Activated T-helper 1 cell treated with anti-CD3 and anti-CD28 coated beads, Interleukin-12 subunit alpha, Interleukin-12 subunit beta, Interleukin-2, Interleukin-4 antibody, amounts not matched to agents 30 ng/mL and 10 ng/mL and 1 ng/mL, durations not matched to agents 14 hours and 24 hours and 36 hours (primary cell): ENCODE measurements around the gene TSPAN18. TPM values are rescaled to one million over a fixed set of nuclear protein-coding genes. Genes with fewer than 3 reads are reported as not detected.

Source experiments
- DNase-seq: peaks from one replicate; pipeline ENCODE4 v3.0.0; 2021; ENCODE audit warnings: low spot score
- H3K27ac Mint-ChIP-seq: one replicate; pipeline ENCODE4 v1.8.0; 2021; ENCODE audit warnings: mild to moderate bottlenecking, mixed read lengths
- H3K27me3 Mint-ChIP-seq: one replicate; pipeline ENCODE4 v1.8.0; 2022; ENCODE audit warnings: mild to moderate bottlenecking, moderate library complexity, mixed read lengths; ENCODE audit not compliant: insufficient read depth
- H3K36me3 Mint-ChIP-seq: one replicate; pipeline ENCODE4 v1.8.0; 2021; ENCODE audit warnings: low read depth, mixed read lengths
- H3K4me1 Mint-ChIP-seq: one replicate; pipeline ENCODE4 v1.8.0; 2021; ENCODE audit warnings: low read depth, mixed read lengths
- H3K4me3 Mint-ChIP-seq: one replicate; pipeline ENCODE4 v1.8.0; 2021; ENCODE audit warnings: mild to moderate bottlenecking, moderate library complexity, mixed read lengths
- H3K9me3 Mint-ChIP-seq: one replicate; pipeline ENCODE4 v1.8.0; 2021; ENCODE audit warnings: mixed read lengths
- intact Hi-C: fragments of 100-400 bp; cut with micrococcal nuclease; formaldehyde crosslinking; loops from one replicate; pipeline ENCODE4 v1.15.1; 2024
- total RNA-seq: library from RNA; stranded (reverse); gene quantifications from 2 replicates; pipeline ENCODE4 v1.2.3, GENCODE V29; 2022

The TSPAN18 gene
- total RNA-seq, 1 donor from 2014 or later: 1.7 TPM

DNA sequence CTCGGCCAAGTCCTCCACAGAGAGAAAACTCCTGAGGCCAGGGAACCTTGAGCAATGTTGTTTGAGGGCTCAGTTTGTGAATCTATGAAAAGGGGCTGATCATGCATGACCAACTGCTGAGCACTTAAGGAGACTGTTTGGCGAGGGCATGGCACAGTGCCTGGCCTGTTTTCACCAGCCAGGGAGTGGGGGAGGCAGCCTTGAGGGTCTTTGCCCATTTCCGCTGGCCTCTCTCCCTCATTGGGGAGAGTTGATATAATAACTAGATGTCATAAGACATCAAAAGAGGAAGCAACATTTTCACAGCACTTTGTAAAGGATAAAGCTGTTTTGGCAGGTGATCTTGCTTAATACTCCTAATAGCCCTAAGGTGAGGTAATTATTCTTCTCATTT, 113.3 kb downstream of the TSPAN18 start:
- H3K27ac Mint-ChIP-seq: no peak overlapping the region

DNA sequence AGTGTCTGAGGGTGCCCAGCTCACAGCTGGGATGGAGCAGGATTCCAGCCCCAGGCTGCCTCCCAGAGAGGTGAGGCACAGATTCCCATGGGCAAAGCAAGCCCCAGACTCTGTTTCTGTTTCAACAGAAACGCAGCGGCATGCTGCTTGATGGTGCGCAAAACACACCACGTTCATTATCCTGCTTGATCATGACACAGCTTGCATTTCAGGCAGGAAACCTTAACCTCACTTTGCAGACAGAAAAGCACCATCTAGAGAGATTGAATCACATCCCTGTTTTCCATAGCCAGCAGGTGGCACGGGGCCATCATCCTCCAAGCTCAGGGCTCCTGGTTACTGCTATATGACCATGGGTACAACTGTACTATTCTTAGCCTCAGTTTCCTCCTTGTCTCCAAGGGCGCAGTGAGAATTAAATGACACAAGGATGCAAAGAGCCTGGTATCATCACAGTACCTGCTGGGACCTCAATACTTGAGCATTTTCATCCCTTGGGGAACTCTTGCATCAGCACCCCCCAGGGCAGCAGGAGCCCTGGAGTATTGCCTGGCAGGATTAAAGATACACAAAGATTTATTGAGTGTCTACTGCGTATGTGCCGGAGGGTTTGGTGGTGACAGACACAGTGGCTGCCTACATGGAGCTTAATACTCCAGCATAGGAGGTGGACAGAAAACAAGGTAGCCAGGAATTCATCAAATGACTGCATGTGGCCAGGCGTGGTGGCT, 113.9 kb downstream of the TSPAN18 start:
- Mint-ChIP-seq H3K27ac (no peak overlapping the region), H3K4me1 (no peaks in the 10 kb centered on the region), H3K9me3 (peaks cover 11% of the 10 kb centered on the region), H3K27me3 (peaks cover 17% of the 10 kb centered on the region), H3K4me3 (no peak overlapping the region), H3K36me3 (no peaks in the 10 kb centered on the region)
- intact Hi-C loops: no loop called here
- DNase-seq: no peak

More for the DNA sequence above, 113.3 kb downstream of the TSPAN18 start:
- intact Hi-C loops: no loop called here
- DNase-seq: no peak
- no peak overlapping the region for H3K4me3 Mint-ChIP-seq
- peaks cover 17% of the 10 kb centered on the region for H3K27me3 Mint-ChIP-seq
- no peaks in the 10 kb centered on the region for H3K36me3 Mint-ChIP-seq
- no peaks in the 10 kb centered on the region for H3K4me1 Mint-ChIP-seq
- peaks cover 11% of the 10 kb centered on the region for H3K9me3 Mint-ChIP-seq

DNA sequence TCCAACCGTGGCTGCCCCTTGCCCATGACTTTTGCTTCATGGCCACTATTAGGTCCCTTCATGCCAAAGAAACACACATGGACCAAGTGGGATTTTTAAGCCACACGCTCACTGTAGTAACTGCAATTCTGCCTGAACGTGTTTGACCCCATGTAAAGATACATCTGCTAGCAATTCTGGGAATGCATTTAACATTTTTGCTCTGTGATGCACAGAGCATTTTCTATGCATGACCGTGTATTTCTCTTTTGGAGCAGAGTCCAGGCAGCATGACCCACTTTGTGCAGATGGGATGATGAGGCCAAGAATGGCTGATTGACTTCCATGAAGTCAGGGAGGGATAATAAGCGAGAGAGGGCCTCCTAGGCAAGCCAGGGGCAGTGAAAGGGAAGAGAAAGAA, 115.5 kb downstream of the TSPAN18 start:
- Mint-ChIP-seq H3K4me1 (no peaks in the 10 kb centered on the region), H3K4me3 (no peak overlapping the region), H3K27ac (no peak overlapping the region), H3K9me3 (peaks cover 21% of the 10 kb centered on the region), H3K36me3 (peaks cover 4% of the 10 kb centered on the region), H3K27me3 (peaks cover 14% of the 10 kb centered on the region)
- intact Hi-C loops: no loop called here
- DNase-seq: no peak

DNA sequence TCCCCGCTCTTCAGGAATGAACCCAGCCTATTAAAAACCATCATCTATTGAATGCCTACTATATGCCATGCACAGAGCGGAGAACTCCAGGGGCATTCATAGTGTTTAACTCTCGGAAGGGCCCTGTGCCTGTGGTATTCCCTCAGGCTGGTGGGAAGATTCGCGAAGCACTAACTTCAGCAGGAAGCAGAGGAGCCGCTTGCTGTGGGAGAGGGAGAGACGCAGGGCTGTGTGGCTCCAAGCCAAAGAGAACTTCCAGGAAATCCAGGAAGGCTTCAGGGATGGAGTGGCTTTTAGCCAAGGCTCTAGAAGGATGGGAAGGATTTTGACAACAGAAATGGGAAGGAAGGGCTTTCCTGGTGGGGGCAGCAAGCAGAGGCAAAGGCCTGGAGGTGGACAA, 120.1 kb downstream of the TSPAN18 start:
- peaks cover 4% of the 10 kb centered on the region for H3K36me3 Mint-ChIP-seq
- no peaks in the 10 kb centered on the region for H3K4me1 Mint-ChIP-seq
- no peak for DNase-seq
- no peak overlapping the region for H3K4me3 Mint-ChIP-seq
- peaks cover 8% of the 10 kb centered on the region for H3K27me3 Mint-ChIP-seq
- no peak overlapping the region for H3K27ac Mint-ChIP-seq
- intact Hi-C loops: no loop called here
- peaks cover 26% of the 10 kb centered on the region for H3K9me3 Mint-ChIP-seq

DNA sequence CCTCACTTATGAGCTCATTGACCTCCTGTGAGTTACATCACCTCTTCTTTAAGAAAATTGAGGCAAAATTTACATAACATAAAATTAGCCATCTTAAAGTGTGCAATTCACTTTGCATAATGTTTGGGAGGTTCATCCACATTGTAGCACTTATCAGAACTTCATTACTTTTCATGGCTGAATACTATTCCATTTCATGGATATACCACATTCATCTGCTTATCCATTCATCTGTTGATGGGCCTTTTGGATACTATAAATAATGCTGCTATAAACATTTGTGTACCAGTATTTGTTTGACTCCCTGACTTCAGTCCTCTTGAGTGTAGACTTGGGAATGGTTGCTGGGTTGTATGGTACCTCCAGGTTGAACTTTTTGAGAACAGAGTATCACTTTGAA, 120.6 kb downstream of the TSPAN18 start:
- Mint-ChIP-seq H3K27ac (no peak overlapping the region), H3K27me3 (peaks cover 11% of the 10 kb centered on the region), H3K4me3 (no peak overlapping the region), H3K4me1 (no peaks in the 10 kb centered on the region), H3K9me3 (peaks cover 26% of the 10 kb centered on the region), H3K36me3 (peaks cover 4% of the 10 kb centered on the region)
- intact Hi-C loops: no loop called here
- no peak for DNase-seq

DNA sequence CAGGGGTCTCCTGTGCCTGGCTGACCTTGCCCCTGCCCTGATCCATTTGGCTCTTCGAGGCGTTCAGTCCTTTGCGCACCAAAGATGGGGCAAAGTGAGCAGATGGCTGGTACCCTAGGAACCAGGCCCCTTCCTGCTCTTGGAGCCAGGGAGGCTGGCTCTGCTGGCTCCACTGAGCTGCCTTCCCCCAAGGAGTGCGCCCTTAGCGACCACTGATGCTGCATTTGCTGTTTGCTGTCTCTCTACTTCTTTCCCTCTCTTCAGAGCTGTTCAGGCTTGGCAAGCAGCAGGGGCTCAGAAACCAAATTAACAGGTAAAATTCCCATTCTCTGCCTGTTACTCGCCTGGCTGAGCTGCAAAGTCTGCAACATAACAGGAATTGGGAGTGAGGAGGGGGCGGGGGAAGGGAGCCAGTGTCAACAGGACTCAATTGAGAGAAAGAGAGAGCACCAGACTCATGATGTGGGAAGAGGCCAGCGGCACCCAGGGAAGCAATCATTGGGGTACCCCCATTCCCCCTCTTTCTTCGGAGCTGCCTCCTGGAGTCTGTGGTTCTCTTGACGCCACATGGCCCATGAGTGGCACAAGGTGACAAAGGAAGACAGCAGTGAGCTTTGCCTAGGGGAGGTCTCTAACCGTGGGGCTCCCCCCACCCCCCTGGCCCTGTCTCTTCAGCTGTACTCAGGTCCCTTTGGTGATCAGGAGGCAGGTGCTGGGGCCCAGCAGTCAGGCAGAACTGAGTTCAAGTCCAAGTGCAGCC, 121.6 kb downstream of the TSPAN18 start:
- Mint-ChIP-seq H3K36me3 (peaks cover 4% of the 10 kb centered on the region), H3K27ac (no peak overlapping the region), H3K4me3 (no peak overlapping the region), H3K9me3 (peaks cover 20% of the 10 kb centered on the region), H3K4me1 (no peaks in the 10 kb centered on the region), H3K27me3 (peaks cover 10% of the 10 kb centered on the region)
- DNase-seq: no peak
- intact Hi-C loops: no loop called here

DNA sequence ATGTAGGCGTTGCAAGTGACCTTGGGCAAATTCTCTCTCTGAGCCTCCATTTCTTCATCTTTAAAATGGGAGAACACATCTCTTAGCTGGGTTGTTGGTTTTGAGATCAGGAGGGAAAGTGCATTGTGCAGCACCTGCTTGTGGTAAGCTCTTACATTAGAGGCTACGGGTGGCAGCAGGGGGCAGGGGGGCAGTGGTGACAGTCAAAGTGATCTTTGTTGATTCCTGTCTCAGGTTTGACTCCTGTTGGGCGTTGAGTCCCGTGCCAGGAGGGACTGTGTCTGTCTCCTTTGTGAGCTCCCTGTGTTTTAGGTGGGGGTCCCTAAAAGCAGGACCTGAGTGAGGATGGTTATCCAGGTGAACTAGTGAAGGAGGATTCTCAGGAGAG, 122.2 kb downstream of the TSPAN18 start:
- Mint-ChIP-seq H3K27me3 (peaks cover 10% of the 10 kb centered on the region), H3K4me3 (no peak overlapping the region), H3K36me3 (peaks cover 4% of the 10 kb centered on the region), H3K27ac (no peak overlapping the region), H3K4me1 (no peaks in the 10 kb centered on the region), H3K9me3 (peaks cover 20% of the 10 kb centered on the region)
- no peak for DNase-seq
- intact Hi-C loops: no loop called here

DNA sequence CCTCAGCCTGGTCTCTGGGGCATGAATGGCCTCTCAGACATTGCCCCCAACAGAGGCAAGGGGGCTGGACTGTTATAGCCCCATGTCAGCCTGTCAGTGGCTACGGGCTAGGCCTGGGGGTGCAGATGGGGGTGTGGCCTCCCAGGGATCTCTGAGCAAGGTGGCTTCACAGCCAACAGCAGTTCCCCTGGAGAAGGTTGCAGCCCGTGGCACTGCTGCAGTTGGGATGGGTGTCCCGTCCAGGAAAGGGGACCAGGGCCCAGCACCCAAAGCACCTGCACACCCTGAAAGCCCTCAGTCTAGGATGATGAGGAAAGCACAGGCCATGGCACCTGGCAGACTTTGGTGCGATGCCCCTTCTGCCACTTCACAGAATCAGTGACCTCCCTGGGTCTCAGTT, 122.7 kb downstream of the TSPAN18 start:
- Mint-ChIP-seq H3K4me3 (no peak overlapping the region), H3K27ac (no peak overlapping the region), H3K27me3 (peaks cover 10% of the 10 kb centered on the region), H3K9me3 (peaks cover 17% of the 10 kb centered on the region), H3K4me1 (no peaks in the 10 kb centered on the region), H3K36me3 (peaks cover 4% of the 10 kb centered on the region)
- intact Hi-C loops: no loop called here
- DNase-seq: no peak

DNA sequence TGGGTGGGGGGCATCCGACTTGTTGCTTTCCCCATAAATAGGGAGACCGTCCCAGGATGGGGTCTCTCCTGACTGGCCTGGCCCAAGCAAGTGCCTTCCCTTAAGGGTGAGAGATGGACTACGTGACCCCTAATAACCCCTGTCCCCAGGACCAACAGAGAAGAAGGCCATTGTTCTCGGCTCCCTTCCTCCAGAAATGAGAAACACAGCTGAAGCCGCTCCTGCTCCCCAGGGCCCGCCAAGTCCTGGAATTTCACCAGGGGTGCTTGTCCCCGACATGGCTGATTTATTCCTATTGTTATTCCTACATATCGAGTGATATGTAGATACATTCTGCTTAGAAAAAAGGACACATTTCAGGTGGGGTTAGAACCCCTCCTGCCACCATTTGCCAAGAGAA, 123.2 kb downstream of the TSPAN18 start:
- no peak for DNase-seq
- intact Hi-C loops: no loop called here
- H3K36me3 Mint-ChIP-seq: peaks cover 4% of the 10 kb centered on the region
- peaks cover 15% of the 10 kb centered on the region for H3K9me3 Mint-ChIP-seq
- H3K27me3 Mint-ChIP-seq: peaks cover 9% of the 10 kb centered on the region
- peaks cover under 1% of the 10 kb centered on the region for H3K4me1 Mint-ChIP-seq
- H3K27ac Mint-ChIP-seq: no peak overlapping the region
- H3K4me3 Mint-ChIP-seq: no peak overlapping the region

DNA sequence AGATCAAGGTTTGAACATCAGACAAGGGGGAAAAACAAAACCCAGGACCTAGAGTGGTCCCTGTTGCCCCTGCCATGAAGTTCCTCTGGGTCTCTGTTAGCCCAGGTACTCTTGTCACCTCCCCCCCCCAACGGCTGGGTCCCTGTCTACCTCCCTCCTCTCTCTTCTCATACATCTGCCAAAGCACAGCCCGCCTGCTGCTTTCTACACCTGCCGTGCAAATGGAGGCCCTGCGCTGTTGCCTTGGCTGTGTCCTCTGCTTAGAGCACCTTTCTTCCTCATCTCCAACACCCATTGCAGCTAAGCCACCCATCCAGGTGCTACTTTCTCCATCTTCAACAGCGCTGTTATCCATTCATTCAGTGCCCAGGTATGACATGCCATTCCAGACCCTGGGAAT, 124.7 kb downstream of the TSPAN18 start:
- Mint-ChIP-seq H3K9me3 (peaks cover 12% of the 10 kb centered on the region), H3K4me1 (peaks cover 7% of the 10 kb centered on the region), H3K36me3 (peaks cover 4% of the 10 kb centered on the region), H3K4me3 (no peak overlapping the region), H3K27ac (no peak overlapping the region), H3K27me3 (peaks cover 13% of the 10 kb centered on the region)
- intact Hi-C loops: no loop called here
- no peak for DNase-seq

DNA sequence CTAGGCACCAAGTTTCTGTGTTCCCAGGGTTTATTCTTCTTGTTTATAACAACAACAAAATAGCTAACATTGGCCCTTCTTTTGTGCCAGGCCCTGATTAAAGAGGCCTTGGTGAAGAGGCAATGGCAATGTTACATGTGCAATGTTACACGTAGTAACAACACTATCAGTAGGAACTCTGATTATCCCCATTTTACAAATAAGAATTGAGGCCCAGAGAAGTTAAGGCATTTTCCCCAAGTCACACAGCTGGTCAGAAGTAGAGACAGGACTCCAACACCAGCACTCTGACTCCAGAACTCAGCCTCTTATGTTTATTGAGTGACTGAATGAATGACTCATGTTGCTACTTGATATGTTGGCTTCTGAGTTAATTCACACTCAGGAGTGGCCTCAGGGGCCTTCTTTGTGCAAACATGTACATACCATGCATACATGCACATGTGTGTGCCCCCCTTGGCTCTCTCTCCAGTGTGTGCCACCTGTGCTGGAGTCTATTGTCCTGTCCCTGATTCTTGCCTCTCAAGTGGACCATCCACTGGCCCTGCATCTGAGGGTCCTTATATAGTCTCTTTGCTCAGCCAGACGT, 125.5 kb downstream of the TSPAN18 start:
- Mint-ChIP-seq H3K4me1 (peaks cover 7% of the 10 kb centered on the region), H3K27me3 (peaks cover 15% of the 10 kb centered on the region), H3K4me3 (no peak overlapping the region), H3K9me3 (peaks cover 4% of the 10 kb centered on the region), H3K36me3 (no peaks in the 10 kb centered on the region), H3K27ac (no peak overlapping the region)
- no peak for DNase-seq
- intact Hi-C loops: no loop called here

DNA sequence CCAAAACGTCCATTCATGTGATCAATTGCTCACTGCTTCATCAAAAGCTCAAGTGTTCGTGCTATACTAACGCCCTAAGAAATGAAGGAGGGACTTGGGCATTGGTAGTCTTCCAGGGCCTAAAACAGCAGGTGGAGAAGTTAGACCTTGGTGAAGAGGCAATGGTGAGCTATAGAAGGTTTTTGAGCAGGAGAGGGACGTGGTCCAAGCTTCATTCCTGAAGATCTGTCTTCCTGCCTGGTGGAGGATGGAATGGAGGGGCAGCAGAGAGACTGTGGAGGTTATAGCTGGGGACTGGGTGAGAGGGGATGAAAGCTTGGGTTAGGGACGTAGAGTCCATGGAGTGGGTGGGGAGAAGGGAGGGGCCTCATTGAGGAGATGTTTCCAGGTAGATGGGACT, 126.2 kb downstream of the TSPAN18 start:
- no peaks in the 10 kb centered on the region for H3K36me3 Mint-ChIP-seq
- peaks cover 20% of the 10 kb centered on the region for H3K27me3 Mint-ChIP-seq
- H3K4me1 Mint-ChIP-seq: peaks cover 7% of the 10 kb centered on the region
- intact Hi-C loops: no loop called here
- no peaks in the 10 kb centered on the region for H3K9me3 Mint-ChIP-seq
- H3K4me3 Mint-ChIP-seq: no peak overlapping the region
- no peak for DNase-seq
- no peak overlapping the region for H3K27ac Mint-ChIP-seq

DNA sequence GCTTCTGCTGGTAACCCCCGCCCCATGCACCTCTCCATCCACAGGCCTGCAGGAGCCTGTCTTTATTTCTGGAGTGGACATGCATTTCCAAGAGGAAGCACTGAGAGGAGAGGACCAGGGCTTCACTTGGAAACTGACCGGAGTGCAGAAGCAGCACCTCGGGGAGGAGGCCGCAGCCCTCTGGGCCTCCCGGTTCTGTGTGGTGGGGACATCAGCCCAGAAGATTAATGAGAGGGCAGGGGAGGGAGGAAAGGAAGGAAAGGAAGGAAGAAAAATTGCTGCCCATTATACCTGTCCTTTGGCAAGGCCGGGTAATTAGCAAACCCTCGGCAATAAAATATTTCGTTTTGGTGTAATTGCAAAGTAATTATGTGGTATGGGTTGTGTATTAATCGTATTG, 126.9 kb downstream of the TSPAN18 start:
- Mint-ChIP-seq H3K27me3 (peaks cover 22% of the 10 kb centered on the region), H3K36me3 (peaks cover 2% of the 10 kb centered on the region), H3K9me3 (no peaks in the 10 kb centered on the region), H3K4me1 (peaks cover 7% of the 10 kb centered on the region), H3K4me3 (no peak overlapping the region), H3K27ac (no peak overlapping the region)
- DNase-seq: no peak
- intact Hi-C loops: no loop called here
